ENCODE data around the gene SHISAL2A. TPM values are rescaled to one million over a fixed set of nuclear protein-coding genes. Genes with fewer than 3 reads are reported as not detected.

Gene SHISAL2A
- total and polyA plus RNA-seq, 2 of the 13 experiments (the other 11 are each of a cell fraction or from before 2014, with no cell fraction given): not detected

DNA sequence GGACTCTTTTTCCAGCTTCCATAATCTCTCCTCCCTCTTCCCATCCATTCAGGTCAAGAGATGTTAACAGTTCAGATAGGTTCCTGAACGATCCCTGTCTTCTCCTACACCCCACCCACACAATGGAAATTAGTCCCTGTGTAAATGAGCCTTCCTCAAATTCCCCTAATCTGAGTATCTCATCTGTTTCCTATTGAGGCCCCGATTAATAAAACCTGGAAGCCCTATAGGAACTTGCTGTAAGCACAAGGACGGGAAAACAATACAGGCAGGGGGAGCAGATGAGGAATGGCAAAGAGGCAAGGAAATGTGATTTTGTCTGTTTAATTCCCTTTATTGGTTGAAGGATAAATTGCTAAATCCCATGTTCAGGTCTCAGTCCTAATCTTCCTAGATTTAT lies 37.9 kb upstream of the SHISAL2A start:
- no peak overlapping the region for H3K27ac ChIP-seq (ENCODE audit: extremely low read length, insufficient read depth, low read length)
- intact Hi-C loops (cut with micrococcal nuclease; ENCODE audit: unreplicated experiment): no loop called here
- FAIRE-seq: no peak
- H3K4me2 ChIP-seq (ENCODE audit: low read depth, low read length): no peak overlapping the region
- H4K20me1 ChIP-seq (ENCODE audit: insufficient read depth, low read length): no peaks in the 10 kb centered on the region
- no peaks in the 10 kb centered on the region; a peak in 1 of 5 replicates for H3K27me3 ChIP-seq (ENCODE audit: control insufficient read depth in 1 of 2, insufficient read depth in 2 of 2, low read length in 2 of 2)
- no TSS peak for BruUV-seq (replicated peaks)
- H3K9me3 ChIP-seq (ENCODE audit: low read length): no peaks in the 10 kb centered on the region
- H3K4me1 ChIP-seq (ENCODE audit: insufficient read depth, low read length): peaks cover 14% of the 10 kb centered on the region; the same call in 1 of the 2 replicates
- H3K79me2 ChIP-seq (ENCODE audit: insufficient read depth, low read length): no peaks in the 10 kb centered on the region
- H3K9ac ChIP-seq (ENCODE audit: insufficient read depth, low read depth, low read length): no peak overlapping the region
- no peaks in the 10 kb centered on the region for H3K36me3 ChIP-seq (replicated peaks in 1 of 2; ENCODE audit: control insufficient read depth in 1 of 2, insufficient read depth in 2 of 2, low read length in 2 of 2)
- POLR2A ChIA-PET: no interaction called here
- H3K4me3 ChIP-seq (replicated peaks in 1 of 3; ENCODE audit: insufficient read depth in 1 of 3, low read depth in 2 of 3, low read length in 3 of 3): no peak overlapping the region
- 33% methylated on average over 3 of the region's 3 CpGs for WGBS (ENCODE audit: low lambda C conversion rate)
- no peak for ATAC-seq
- in situ Hi-C loops (cut with HindIII; ENCODE audit: extremely low pct_ligation_motif_present, low pct_unique_long_range_greater_than_20kb): no loop called here
- DNase-seq (ENCODE audit: low spot score): no peak
- H2AFZ ChIP-seq (ENCODE audit: low read length): peak overlapping the region; percentile 42
- no peak for TF ChIP-seq SRSF9 (IDR thresholded peaks at IDR 0.05; ENCODE audit: borderline replicate concordance, insufficient read depth, low read depth, low read length, poor library complexity, severe bottlenecking)
- no peak for TF ChIP-seq BRCA1 (CRISPR knock-in tag; IDR thresholded peaks at IDR 0.05)
- no peak for TF ChIP-seq ARNTL (CRISPR knock-in tag; IDR thresholded peaks at IDR 0.05)
- CTCF ChIA-PET (ENCODE audit: low intra/inter-chr PET ratio, low total read pairs): no interaction called here

- BruUV-seq (replicated peaks): no TSS peak
- no peak for ATAC-seq
- intact Hi-C loops (cut with micrococcal nuclease; ENCODE audit: unreplicated experiment): no loop called here
- Histone ChIP-seq H3K79me2 (ENCODE audit: insufficient read depth, low read length) (no peaks in the 10 kb centered on the region), H4K20me1 (ENCODE audit: insufficient read depth, low read length) (no peaks in the 10 kb centered on the region), H3K27me3 (ENCODE audit: control insufficient read depth in 1 of 2, insufficient read depth in 2 of 2, low read length in 2 of 2) (no peaks in the 10 kb centered on the region), H3K4me1 (ENCODE audit: insufficient read depth, low read length) (peaks cover 17% of the 10 kb centered on the region), H3K9me3 (ENCODE audit: low read length) (no peaks in the 10 kb centered on the region), H3K36me3 (replicated peaks in 1 of 2; ENCODE audit: control insufficient read depth in 1 of 2, insufficient read depth in 2 of 2, low read length in 2 of 2) (no peaks in the 10 kb centered on the region), H3K4me3 (replicated peaks in 1 of 3; ENCODE audit: insufficient read depth in 1 of 3, low read depth in 2 of 3, low read length in 3 of 3) (no peak overlapping the region), H3K9ac (ENCODE audit: insufficient read depth, low read depth, low read length) (no peak overlapping the region), H3K4me2 (ENCODE audit: low read depth, low read length) (no peak overlapping the region), H2AFZ (ENCODE audit: low read length) (no peak overlapping the region), H3K27ac (ENCODE audit: extremely low read length, insufficient read depth, low read length) (no peak overlapping the region)
- POLR2A ChIA-PET: no interaction called here
- in situ Hi-C loops (cut with HindIII; ENCODE audit: extremely low pct_ligation_motif_present, low pct_unique_long_range_greater_than_20kb): no loop called here
- no peak for DNase-seq (ENCODE audit: low spot score)
- no peak for FAIRE-seq
- 3% methylated on average over 2 of the region's 2 CpGs for WGBS (ENCODE audit: low lambda C conversion rate)
- CTCF ChIA-PET (ENCODE audit: low intra/inter-chr PET ratio, low total read pairs): no interaction called here
- no peak for TF ChIP-seq FOXA1 (IDR thresholded peaks at IDR 0.05)
- TF ChIP-seq FOXA1 (CRISPR knock-in tag; IDR thresholded peaks at IDR 0.05): no peak
- no peak for TF ChIP-seq NCOA1 (CRISPR knock-in tag; IDR thresholded peaks at IDR 0.05)
- TF ChIP-seq SALL1 (CRISPR knock-in tag; IDR thresholded peaks at IDR 0.05): no peak
- TF ChIP-seq ZNF512B (CRISPR knock-in tag; IDR thresholded peaks at IDR 0.05; ENCODE audit: borderline replicate concordance): no peak
- no peak for TF ChIP-seq ZNF33B (CRISPR knock-in tag; IDR thresholded peaks at IDR 0.05)
- TF ChIP-seq MXD4 (CRISPR knock-in tag; IDR thresholded peaks at IDR 0.05): no peak
- TF ChIP-seq CSRNP1 (CRISPR knock-in tag; IDR thresholded peaks at IDR 0.05): no peak
- no peak for TF ChIP-seq U2AF1 (optimal IDR thresholded peaks at IDR 0.05; ENCODE audit: low read depth, low read length)
- TF ChIP-seq, protein P1, sequence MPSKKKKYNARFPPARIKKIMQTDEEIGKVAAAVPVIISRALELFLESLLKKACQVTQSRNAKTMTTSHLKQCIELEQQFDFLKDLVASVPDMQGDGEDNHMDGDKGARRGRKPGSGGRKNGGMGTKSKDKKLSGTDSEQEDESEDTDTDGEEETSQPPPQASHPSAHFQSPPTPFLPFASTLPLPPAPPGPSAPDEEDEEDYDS (CRISPR knock-in tag; IDR thresholded peaks at IDR 0.05): no peak
- TF ChIP-seq POGZ (CRISPR knock-in tag; IDR thresholded peaks at IDR 0.05): no peak
- TF ChIP-seq BHLHE40 (IDR thresholded peaks at IDR 0.05; ENCODE audit: low read length): no peak
- TF ChIP-seq GATA4 (IDR thresholded peaks at IDR 0.05; ENCODE audit: borderline replicate concordance, low read depth): no peak
Measured at GRCh38 chr1:52597912-52598311, 35.1 kb upstream of the SHISAL2A start.

Data from HepG2 (cell line).